Stimulated activated effector memory CD8-positive, alpha-beta T cell treated with anti-CD3 and anti-CD28 coated beads, Interleukin-12 subunit alpha, Interleukin-12 subunit beta, amount 100 ng/mL, for 72 hours (primary cell): Measurements from ENCODE around the gene PHACTR1.

ENCODE experiments used
- ATAC-seq: fragments of 150-1000 bp; cut with Tn5 transposase; 2 replicates; pipeline ENCODE4 v1.10.0; 2021
- DNase-seq, 2 donors: peaks; one replicate each; pipeline ENCODE4 v3.0.0; 2021 to 2022; ENCODE audit warnings: low spot score in 2 of 2
- H3K27ac Mint-ChIP-seq: one replicate; pipeline ENCODE4 v1.8.0; 2022; ENCODE audit warnings: mild to moderate bottlenecking, mixed read lengths
- H3K36me3 Mint-ChIP-seq: one replicate; pipeline ENCODE4 v1.8.0; 2022; ENCODE audit warnings: mild to moderate bottlenecking, mixed read lengths
- H3K4me1 Mint-ChIP-seq: one replicate; pipeline ENCODE4 v1.8.0; 2022; ENCODE audit warnings: mixed read lengths
- H3K4me3 Mint-ChIP-seq: one replicate; pipeline ENCODE4 v1.8.0; 2022; ENCODE audit warnings: mild to moderate bottlenecking, mixed read lengths
- H3K9me3 Mint-ChIP-seq: one replicate; pipeline ENCODE4 v1.8.0; 2022; ENCODE audit warnings: mixed read lengths

Gene PHACTR1

GRCh38 chr6:13032566-13032965 lies 316.0 kb downstream of the PHACTR1 start:
- Mint-ChIP-seq H3K4me3 (no peak overlapping the region), H3K4me1 (no peaks in the 10 kb centered on the region), H3K27ac (no peak overlapping the region), H3K36me3 (no peaks in the 10 kb centered on the region), H3K9me3 (no peaks in the 10 kb centered on the region)
- DNase-seq (no peak), ATAC-seq (no peak)

- Mint-ChIP-seq H3K4me1 (no peaks in the 10 kb centered on the region), H3K4me3 (no peak overlapping the region), H3K9me3 (no peaks in the 10 kb centered on the region), H3K27ac (no peak overlapping the region), H3K36me3 (no peaks in the 10 kb centered on the region)
- DNase-seq (no peak), ATAC-seq (no peak)
These were observed 316.6 kb downstream of the PHACTR1 start for GRCh38 chr6:13033145-13033544.

DNA sequence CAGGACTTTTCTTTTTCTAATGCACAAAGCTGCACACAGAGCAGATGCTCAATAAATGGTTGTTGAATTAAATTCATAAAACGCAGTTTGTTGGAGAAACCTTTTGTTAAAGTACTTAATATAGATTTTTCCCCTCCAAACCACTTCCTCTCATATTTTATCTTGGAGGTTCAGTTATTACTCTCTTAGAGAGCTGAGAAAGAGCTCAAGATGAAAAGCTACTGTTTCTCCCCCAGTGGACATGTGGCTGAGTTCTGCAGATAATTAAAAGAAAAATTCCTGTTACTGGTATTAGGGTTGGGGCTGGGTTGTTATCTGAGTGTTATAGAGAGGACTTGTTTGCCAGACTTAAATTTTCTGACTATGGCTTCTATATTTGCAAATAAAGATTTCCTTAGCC lies 317.7 kb downstream of the PHACTR1 start:
- H3K4me1 Mint-ChIP-seq = no peaks in the 10 kb centered on the region
- H3K9me3 Mint-ChIP-seq = no peaks in the 10 kb centered on the region
- H3K4me3 Mint-ChIP-seq = no peak overlapping the region
- DNase-seq = no peak
- H3K36me3 Mint-ChIP-seq = no peaks in the 10 kb centered on the region
- no peak overlapping the region for H3K27ac Mint-ChIP-seq
- ATAC-seq = no peak

DNA sequence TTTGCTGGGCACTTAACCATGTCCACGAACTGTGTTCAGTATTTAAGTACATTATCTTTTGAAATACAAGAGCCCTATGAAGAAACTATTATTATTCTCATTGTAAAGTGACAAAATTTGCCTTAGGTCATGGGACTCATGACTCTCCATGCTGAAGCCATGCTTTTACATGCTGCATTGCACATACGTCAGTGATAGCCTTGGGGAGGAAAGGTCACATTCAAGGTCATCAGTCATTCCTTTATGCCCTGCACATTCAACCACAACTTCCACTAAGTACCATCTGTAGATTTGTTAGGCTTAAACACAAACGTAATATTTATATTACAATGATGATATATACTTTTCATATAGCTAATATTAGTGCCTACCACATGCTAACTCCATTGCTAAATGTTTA lies 319.0 kb downstream of the PHACTR1 start:
- DNase-seq = no peak
- Mint-ChIP-seq H3K4me1 (no peaks in the 10 kb centered on the region), H3K9me3 (no peaks in the 10 kb centered on the region), H3K4me3 (no peak overlapping the region), H3K27ac (no peak overlapping the region), H3K36me3 (no peaks in the 10 kb centered on the region)
- no peak for ATAC-seq

- no peaks in the 10 kb centered on the region for H3K36me3 Mint-ChIP-seq
These were observed 321.7 kb downstream of the PHACTR1 start for GRCh38 chr6:13038315-13038714.

DNA sequence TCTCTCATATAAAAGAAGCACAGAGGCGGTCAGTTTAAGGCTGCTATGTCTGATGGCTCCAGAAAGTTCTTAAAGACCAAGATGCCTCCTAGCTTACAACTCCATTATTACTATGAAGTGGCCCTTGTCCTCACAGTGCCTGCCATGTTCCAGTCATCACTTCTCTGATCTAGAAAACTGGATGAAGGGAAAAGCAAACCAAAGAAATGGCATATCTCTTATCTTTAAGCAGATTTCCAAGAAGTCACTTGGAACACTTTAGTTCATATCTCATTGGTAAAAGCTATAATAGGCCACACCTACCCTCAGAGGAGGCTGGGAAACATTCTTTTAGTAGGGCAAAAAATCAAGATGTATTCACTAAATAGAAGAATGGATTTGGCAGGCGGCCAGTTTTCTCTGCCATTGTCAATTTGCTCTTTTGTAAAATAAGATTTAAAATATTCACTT lies 322.2 kb downstream of the PHACTR1 start:
- DNase-seq (no peak), ATAC-seq (no peak)
- Mint-ChIP-seq H3K36me3 (no peaks in the 10 kb centered on the region), H3K4me3 (no peak overlapping the region), H3K27ac (no peak overlapping the region), H3K9me3 (no peaks in the 10 kb centered on the region), H3K4me1 (no peaks in the 10 kb centered on the region)

More at GRCh38 chr6:13038315-13038714, 321.7 kb downstream of the PHACTR1 start:
- ATAC-seq = no peak
- no peaks in the 10 kb centered on the region for H3K4me1 Mint-ChIP-seq
- DNase-seq = no peak
- no peak overlapping the region for H3K27ac Mint-ChIP-seq
- no peaks in the 10 kb centered on the region for H3K9me3 Mint-ChIP-seq
- H3K4me3 Mint-ChIP-seq = no peak overlapping the region

DNA sequence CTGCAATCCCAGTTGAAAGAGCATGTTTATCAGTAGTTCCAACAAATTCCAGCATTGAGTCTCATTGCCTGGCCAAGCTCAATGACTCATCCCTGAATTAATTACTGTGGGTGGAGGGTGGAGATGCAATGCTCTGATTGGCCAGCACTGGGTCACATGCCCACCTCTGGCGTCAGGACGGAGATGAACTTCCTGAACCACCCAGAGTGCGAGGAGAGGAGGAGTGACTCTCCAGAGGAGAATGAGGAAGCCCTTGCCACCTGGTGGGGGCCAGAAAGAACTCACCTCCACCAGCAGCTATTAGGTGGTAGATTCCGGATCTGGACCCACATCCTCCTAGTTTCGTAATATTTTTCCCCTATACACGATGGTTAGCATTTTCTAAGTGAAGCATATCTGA lies 327.8 kb downstream of the PHACTR1 start:
- ATAC-seq (no peak), DNase-seq (no peak)
- Mint-ChIP-seq H3K36me3 (no peaks in the 10 kb centered on the region), H3K27ac (no peak overlapping the region), H3K9me3 (no peaks in the 10 kb centered on the region), H3K4me3 (no peak overlapping the region), H3K4me1 (no peaks in the 10 kb centered on the region)

GRCh38 chr6:13044896-13045295 lies 328.3 kb downstream of the PHACTR1 start:
- DNase-seq (no peak), ATAC-seq (no peak)
- no peak overlapping the region for H3K27ac Mint-ChIP-seq
- H3K36me3 Mint-ChIP-seq = no peaks in the 10 kb centered on the region
- no peak overlapping the region for H3K4me3 Mint-ChIP-seq
- no peaks in the 10 kb centered on the region for H3K9me3 Mint-ChIP-seq
- no peaks in the 10 kb centered on the region for H3K4me1 Mint-ChIP-seq

DNA sequence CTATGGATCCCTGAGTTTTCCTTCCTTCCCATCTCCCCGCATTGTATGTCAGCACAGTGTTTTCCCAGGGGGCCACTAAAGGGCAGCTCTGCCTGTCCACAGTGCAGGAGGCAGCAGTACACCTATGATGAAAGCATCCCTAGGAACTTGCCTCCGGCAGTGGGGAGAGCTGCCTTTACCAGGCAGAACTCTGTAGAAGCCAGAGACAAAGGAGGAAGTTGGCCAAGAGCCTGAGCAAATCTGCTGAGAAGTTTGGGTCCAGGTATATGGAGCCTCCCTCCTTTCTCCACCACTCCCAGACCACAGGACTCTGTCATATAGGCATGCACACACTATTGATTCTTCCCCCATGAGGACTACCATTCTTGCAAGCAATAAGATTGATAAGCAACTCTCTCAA lies 329.1 kb downstream of the PHACTR1 start:
- ATAC-seq = no peak
- H3K4me1 Mint-ChIP-seq = no peaks in the 10 kb centered on the region
- no peaks in the 10 kb centered on the region for H3K36me3 Mint-ChIP-seq

DNA sequence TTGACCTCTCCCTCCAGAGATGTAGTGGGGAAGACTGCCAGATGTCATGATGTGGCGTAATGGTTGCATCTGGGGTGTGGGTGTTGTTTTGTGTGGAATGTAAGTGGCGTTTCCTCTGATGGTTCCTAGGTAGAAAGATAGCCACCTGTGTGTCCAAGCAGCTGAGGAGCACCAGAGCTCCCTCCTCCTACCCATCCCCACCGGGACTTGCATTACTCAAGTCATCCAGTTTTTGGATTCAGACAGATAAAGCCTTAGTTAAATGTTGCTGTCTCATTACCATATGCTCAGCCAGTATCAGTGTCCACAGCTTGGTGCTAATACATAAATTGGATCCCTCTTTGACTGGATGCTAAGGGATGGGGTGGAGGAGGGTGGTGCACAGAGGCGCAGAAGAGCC lies 329.5 kb downstream of the PHACTR1 start:
- H3K9me3 Mint-ChIP-seq = no peaks in the 10 kb centered on the region
- no peaks in the 10 kb centered on the region for H3K36me3 Mint-ChIP-seq
- no peak overlapping the region for H3K4me3 Mint-ChIP-seq
- no peak overlapping the region for H3K27ac Mint-ChIP-seq
- ATAC-seq (no peak), DNase-seq (no peak)
- H3K4me1 Mint-ChIP-seq = no peaks in the 10 kb centered on the region

More for the DNA sequence above, 329.1 kb downstream of the PHACTR1 start:
- DNase-seq = no peak
- no peaks in the 10 kb centered on the region for H3K9me3 Mint-ChIP-seq
- H3K4me3 Mint-ChIP-seq = no peak overlapping the region
- H3K27ac Mint-ChIP-seq = no peak overlapping the region

GRCh38 chr6:13048113-13048512 lies 331.5 kb downstream of the PHACTR1 start:
- H3K9me3 Mint-ChIP-seq = no peaks in the 10 kb centered on the region
- no peak overlapping the region for H3K27ac Mint-ChIP-seq
- ATAC-seq (no peak), DNase-seq (no peak)
- H3K36me3 Mint-ChIP-seq = no peaks in the 10 kb centered on the region
- no peak overlapping the region for H3K4me3 Mint-ChIP-seq
- H3K4me1 Mint-ChIP-seq = no peaks in the 10 kb centered on the region

DNA sequence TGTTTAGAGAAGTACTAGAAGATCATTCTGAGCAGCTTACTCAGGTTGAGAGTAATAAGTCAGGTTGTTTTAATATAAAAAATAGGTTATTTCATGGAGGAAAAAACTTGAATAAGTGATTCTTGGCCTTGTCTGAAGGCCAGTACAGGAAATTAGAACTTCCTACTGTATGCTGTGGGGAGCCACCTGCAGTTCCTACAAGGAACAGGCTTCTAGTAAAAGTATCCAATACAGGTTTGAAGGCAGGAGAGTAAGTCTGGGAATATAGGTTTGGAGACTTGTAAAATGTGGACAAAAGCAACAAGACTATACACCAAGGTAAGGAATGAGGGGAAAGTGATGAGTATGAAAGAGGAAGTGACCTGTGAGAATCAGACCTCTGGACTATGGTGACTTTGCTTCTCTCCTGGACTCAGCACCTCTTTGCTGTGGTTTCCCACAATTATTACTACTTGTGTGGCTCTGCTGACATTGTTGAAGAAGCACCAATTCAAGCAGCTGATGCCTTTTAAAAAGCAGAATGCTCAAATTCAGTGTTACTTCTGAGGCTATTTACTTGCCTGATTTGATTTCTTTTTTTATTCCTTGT lies 333.2 kb downstream of the PHACTR1 start:
- no peaks in the 10 kb centered on the region for H3K36me3 Mint-ChIP-seq
- H3K27ac Mint-ChIP-seq = no peak overlapping the region
- DNase-seq = no peak
- no peaks in the 10 kb centered on the region for H3K4me1 Mint-ChIP-seq
- no peaks in the 10 kb centered on the region for H3K9me3 Mint-ChIP-seq
- no peak for ATAC-seq
- H3K4me3 Mint-ChIP-seq = no peak overlapping the region

- ATAC-seq = no peak
- Mint-ChIP-seq H3K36me3 (no peaks in the 10 kb centered on the region), H3K27ac (no peak overlapping the region)
These were observed 336.5 kb downstream of the PHACTR1 start for GRCh38 chr6:13053006-13053461.

GRCh38 chr6:13058051-13058450 lies 341.5 kb downstream of the PHACTR1 start:
- H3K27ac Mint-ChIP-seq = no peak overlapping the region
- H3K9me3 Mint-ChIP-seq = no peaks in the 10 kb centered on the region
- no peaks in the 10 kb centered on the region for H3K36me3 Mint-ChIP-seq
- no peak overlapping the region for H3K4me3 Mint-ChIP-seq
- DNase-seq (no peak), ATAC-seq (no peak)
- H3K4me1 Mint-ChIP-seq = no peaks in the 10 kb centered on the region

More at GRCh38 chr6:13053006-13053461, 336.5 kb downstream of the PHACTR1 start:
- H3K4me1 Mint-ChIP-seq = no peaks in the 10 kb centered on the region
- no peaks in the 10 kb centered on the region for H3K9me3 Mint-ChIP-seq
- DNase-seq = no peak
- H3K4me3 Mint-ChIP-seq = no peak overlapping the region

DNA sequence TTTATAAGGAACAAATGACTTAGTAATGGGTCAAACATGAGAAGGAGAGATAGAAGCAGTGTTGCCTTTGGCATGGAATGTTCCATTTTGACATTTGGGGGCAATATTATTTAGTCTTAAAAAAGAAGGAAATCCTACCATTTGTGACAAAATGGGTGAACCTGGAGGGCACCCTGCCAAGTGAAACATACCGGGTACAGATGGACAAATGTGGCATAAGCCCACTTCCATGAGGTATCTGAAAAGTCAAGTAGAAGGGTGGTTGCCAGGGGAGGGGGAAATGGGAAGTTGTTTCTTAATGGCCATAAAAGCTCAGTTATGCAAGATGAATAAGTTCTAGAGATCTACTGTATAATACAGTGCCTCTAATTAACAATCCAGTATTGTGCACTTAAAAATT lies 342.5 kb downstream of the PHACTR1 start:
- DNase-seq = no peak
- no peak overlapping the region for H3K4me3 Mint-ChIP-seq
- no peaks in the 10 kb centered on the region for H3K4me1 Mint-ChIP-seq
- H3K27ac Mint-ChIP-seq = no peak overlapping the region
- H3K36me3 Mint-ChIP-seq = no peaks in the 10 kb centered on the region
- no peaks in the 10 kb centered on the region for H3K9me3 Mint-ChIP-seq
- ATAC-seq = no peak

- H3K27ac Mint-ChIP-seq = no peak overlapping the region
- no peak overlapping the region for H3K4me3 Mint-ChIP-seq
- no peaks in the 10 kb centered on the region for H3K36me3 Mint-ChIP-seq
- H3K4me1 Mint-ChIP-seq = no peaks in the 10 kb centered on the region
- ATAC-seq (no peak), DNase-seq (no peak)
- no peaks in the 10 kb centered on the region for H3K9me3 Mint-ChIP-seq
These were observed 346.8 kb downstream of the PHACTR1 start for GRCh38 chr6:13063300-13063918.
